SK-N-SH (cell line): Measurements from ENCODE around the gene EVC. TPM values are rescaled to one million over a fixed set of nuclear protein-coding genes. Genes with fewer than 3 reads are reported as not detected.

ENCODE experiments used
- CTCF ChIA-PET: fragments of 300-600, 350-600 bp; formaldehyde crosslinking; extraction: SDS; loops from one replicate; lab custom pipeline; 2021; lab: Yijun Ruan, JAX
- POLR2A ChIA-PET: fragments of 350-600 bp; sonication (Branson Sonifier 250); formaldehyde crosslinking; extraction: SDS; loops from one replicate; lab custom pipeline; 2020; ENCODE audit warnings: antibody characterized with exemption, inconsistent platforms; lab: Yijun Ruan, JAX
- DNase-seq: peaks from one replicate; pipeline ENCODE4 v3.0.0; 2012
- H2AFZ ChIP-seq: fragments of 200-600 bp; sonication (generic); 2 replicates; pipeline ENCODE4 v1.8.1; 2016; ENCODE audit warnings: antibody characterized with exemption, mild to moderate bottlenecking, low read depth
- H3F3A ChIP-seq: fragments of 200-600 bp; sonication (generic); replicated peaks from 2 replicates; pipeline ENCODE3; 2016; ENCODE audit warnings: antibody characterized with exemption, mild to moderate bottlenecking; ENCODE audit not compliant: insufficient read depth
- H3K27ac ChIP-seq, 2 experiments: fragments of 200-500 bp in 1 of 2; fragments of 200-600 bp in 1 of 2; sonication (Bioruptor generic) in 1 of 2; sonication (generic), shearing (Covaris generic) in 1 of 2; 2 replicates each; pipeline versions ENCODE4 v1.5.1 to v1.6.1; 2014 to 2016; ENCODE audit warnings: low read depth in 2 of 2, inconsistent platforms in 1 of 2, low read length in 1 of 2, mild to moderate bottlenecking in 1 of 2, mixed read lengths in 1 of 2
- H3K27me3 ChIP-seq: fragments of 200-600 bp; sonication (generic), shearing (Covaris generic); 2 replicates; pipeline ENCODE4 v1.6.1; 2016; ENCODE audit warnings: mixed run types; ENCODE audit not compliant: insufficient read depth
- H3K36me3 ChIP-seq, 2 experiments: fragments of 200-500 bp in 1 of 2; fragments of 200-600 bp in 1 of 2; sonication (Bioruptor generic) in 1 of 2; sonication (generic) in 1 of 2; replicated peaks in 1 of 2; 2 replicates each; pipeline versions ENCODE3 to v1.5.1; 2014 to 2016; ENCODE audit warnings: low read length in 1 of 2, mild to moderate bottlenecking in 1 of 2; ENCODE audit not compliant: insufficient read depth in 2 of 2, control insufficient read depth in 1 of 2
- H3K4me1 ChIP-seq, 2 experiments: fragments of 200-500 bp in 1 of 2; fragments of 200-600 bp in 1 of 2; sonication (Bioruptor generic) in 1 of 2; sonication (generic), shearing (Covaris generic) in 1 of 2; 2 replicates each; pipeline versions ENCODE4 v1.5.1 to v1.6.1; 2014 to 2016; ENCODE audit warnings: low read depth in 1 of 2, low read length in 1 of 2, mixed run types in 1 of 2; ENCODE audit not compliant: insufficient read depth in 2 of 2, control insufficient read depth in 1 of 2
- H3K4me2 ChIP-seq: fragments of 200-600 bp; sonication (generic), shearing (Covaris generic); 2 replicates; pipeline ENCODE4 v1.6.1; 2017; ENCODE audit warnings: mixed run types
- H3K4me3 ChIP-seq, 2 experiments: fragments of 200-500 bp in 1 of 2; fragments of 200-600 bp in 1 of 2; sonication (Bioruptor generic) in 1 of 2; sonication (generic), shearing (Covaris generic) in 1 of 2; 2 replicates each; pipeline versions ENCODE4 v1.5.1 to v1.8.1; 2014 to 2016; ENCODE audit warnings: low read depth in 2 of 2, inconsistent platforms in 1 of 2, low read length in 1 of 2, mild to moderate bottlenecking in 1 of 2, mixed read lengths in 1 of 2, moderate library complexity in 1 of 2
- H3K79me2 ChIP-seq: fragments of 200-600 bp; sonication (generic); 2 replicates; pipeline ENCODE4 v1.8.1; 2017; ENCODE audit warnings: mild to moderate bottlenecking; ENCODE audit not compliant: insufficient read depth
- H3K9ac ChIP-seq: fragments of 200-600 bp; sonication (generic); 2 replicates; pipeline ENCODE4 v1.6.1; 2017; ENCODE audit warnings: mixed run types
- H3K9me2 ChIP-seq: fragments of 200-600 bp; sonication (generic); 2 replicates; pipeline ENCODE4 v1.6.1; 2017; ENCODE audit warnings: mixed run types
- H3K9me3 ChIP-seq: fragments of 200-600 bp; sonication (generic); 2 replicates; pipeline ENCODE4 v1.6.1; 2017; ENCODE audit warnings: mixed run types, mild to moderate bottlenecking, moderate library complexity
- H4K20me1 ChIP-seq: fragments of 200-600 bp; sonication (generic); 2 replicates; pipeline ENCODE4 v1.6.1; 2017; ENCODE audit warnings: mild to moderate bottlenecking, mixed run types; ENCODE audit not compliant: insufficient read depth
- ELF1 ChIP-seq: IDR thresholded peaks from 2 replicates; pipeline ENCODE4 v1.4.0; 2012
- EP300 ChIP-seq, 2 experiments: IDR thresholded peaks; 2 replicates each; pipeline versions ENCODE4 v1.4.0 to v1.6.1; 2012; ENCODE audit warnings: borderline replicate concordance in 1 of 2, low read depth in 1 of 2, low read length in 1 of 2
- EZH2phosphoT487 ChIP-seq: fragments of 200-600 bp; sonication (generic); IDR thresholded peaks from 2 replicates; pipeline ENCODE4 v1.6.1; 2017; ENCODE audit warnings: low read depth, mixed run types, mild to moderate bottlenecking, antibody characterized with exemption, moderate library complexity, borderline replicate concordance
- FOSL2 ChIP-seq: IDR thresholded peaks from 2 replicates; pipeline ENCODE4 v1.4.0; 2012; ENCODE audit warnings: low read depth, mild to moderate bottlenecking, moderate library complexity, borderline replicate concordance
- FOXJ3 ChIP-seq: sonication (generic); formaldehyde crosslinking; IDR thresholded peaks from 2 replicates; pipeline ENCODE4 v1.5.1; 2020; ENCODE audit warnings: mild to moderate bottlenecking, missing genetic modification reagents
- FOXM1 ChIP-seq: IDR thresholded peaks from 2 replicates; pipeline ENCODE4 v1.4.0; 2012; ENCODE audit warnings: low read depth, mild to moderate bottlenecking
- GABPA ChIP-seq: IDR thresholded peaks from 2 replicates; pipeline ENCODE4 v1.4.0; 2012; ENCODE audit warnings: low read depth, mild to moderate bottlenecking
- GATA2 ChIP-seq: sonication (generic); formaldehyde crosslinking; IDR thresholded peaks from 2 replicates; pipeline ENCODE4 v1.5.0; 2020; ENCODE audit warnings: mild to moderate bottlenecking, missing genetic modification reagents
- MAX ChIP-seq: IDR thresholded peaks from 2 replicates; pipeline ENCODE4 v1.4.0; 2012; ENCODE audit warnings: low read depth
- MEF2A ChIP-seq: IDR thresholded peaks from 2 replicates; pipeline ENCODE4 v1.4.0; 2012; ENCODE audit warnings: low read depth, borderline replicate concordance
- MXI1 ChIP-seq: IDR thresholded peaks from 2 replicates; pipeline ENCODE4 v1.6.1; 2012; ENCODE audit warnings: mild to moderate bottlenecking, low read depth, low read length, improper control_type of control experiment
- NFIC ChIP-seq: IDR thresholded peaks from 2 replicates; pipeline ENCODE4 v1.4.0; 2012; ENCODE audit warnings: borderline replicate concordance
- RCOR1 ChIP-seq: fragments of 150-350 bp; IDR thresholded peaks from 2 replicates; pipeline ENCODE4 v1.6.1; 2017; ENCODE audit warnings: antibody characterized with exemption, low read length
- RXRA ChIP-seq: IDR thresholded peaks from 2 replicates; pipeline ENCODE4 v1.4.0; 2012; ENCODE audit warnings: low read depth, mild to moderate bottlenecking, borderline replicate concordance
- SMC3 ChIP-seq: IDR thresholded peaks from 2 replicates; pipeline ENCODE4 v1.6.1; 2012; ENCODE audit warnings: low read depth, low read length, improper control_type of control experiment
- TAF1 ChIP-seq: IDR thresholded peaks from 2 replicates; pipeline ENCODE4 v1.6.1; 2012; ENCODE audit warnings: low read depth, mild to moderate bottlenecking, low read length, moderate library complexity, borderline replicate concordance
- YY1 ChIP-seq: IDR thresholded peaks from 2 replicates; pipeline ENCODE4 v1.4.0; 2012; ENCODE audit warnings: low read depth, mild to moderate bottlenecking
- WGBS: methylation state at CpG from one replicate; pipeline ENCODE4 v1.1.6; 2017; ENCODE audit warnings: low lambda C conversion rate; 5-methylcytosine and 5-hydroxymethylcytosine counted together
- polyA plus RNA-seq, 3 experiments: library from polyadenylated mRNA; depleted of rRNA; stranded (reverse); fragments of >200 nt; gene quantifications; 2 replicates each; pipeline ENCODE4 v1.2.3, GENCODE V29; 2012
- TF ChIP-seq, protein P1 (sequence below): IDR thresholded peaks from 2 replicates; pipeline ENCODE4 v1.6.1; 2012; ENCODE audit warnings: mild to moderate bottlenecking, low read depth, low read length, moderate library complexity
- TF ChIP-seq, protein P2 (sequence below): fragments of 200-600 bp; sonication (generic); IDR thresholded peaks from 2 replicates; pipeline ENCODE4 v1.6.1; 2017; ENCODE audit warnings: antibody characterized with exemption, mild to moderate bottlenecking, moderate library complexity

EVC gene
- polyA plus RNA-seq, 1 of the 3 experiments (the other 2 are of a cell fraction) = 3.8 TPM

DNA sequence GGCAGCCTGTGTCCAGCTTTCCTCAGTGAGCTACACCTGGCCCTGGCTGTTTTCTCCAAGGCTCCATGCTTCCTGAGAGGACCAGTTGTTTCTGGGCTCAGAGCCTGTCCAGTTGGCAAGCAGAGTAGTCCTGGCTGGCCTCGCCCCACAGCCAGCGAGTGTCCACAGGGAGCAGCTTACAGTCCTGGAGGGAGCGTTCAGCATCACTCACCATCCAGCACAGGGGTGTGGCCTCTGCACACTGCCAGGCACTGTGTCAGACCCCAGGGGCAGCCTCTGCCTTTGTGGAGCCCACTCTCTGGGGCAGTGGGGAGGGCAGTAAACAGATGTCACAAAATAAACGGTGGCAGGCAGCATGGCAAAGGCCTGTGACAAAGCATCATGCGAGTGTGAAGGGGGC lies 23.9 kb downstream of the EVC start (continued):
- TF ChIP-seq YY1 (no peak), ELF1 (no peak), GABPA (no peak), TAF1 (no peak), RCOR1 (no peak), SMC3 (no peak)

- H3K4me1 ChIP-seq = no peaks in the 10 kb centered on the region
- CTCF ChIA-PET = interaction anchor here (0.8 to 1.6 kb wide), 2 partner anchors 25 to 336 kb away, joined by 4 to 5 read pairs; partner anchors contain the start of gene EVC
- no peak overlapping the region for H3K4me2 ChIP-seq
- no peaks in the 10 kb centered on the region for H3K9me2 ChIP-seq
- 100% methylated on average over 3 of the region's 3 CpGs for WGBS
- H3K79me2 ChIP-seq = no peaks in the 10 kb centered on the region
- H3F3A ChIP-seq = no peaks in the 10 kb centered on the region
- no peaks in the 10 kb centered on the region for H3K27me3 ChIP-seq
- peaks cover 11 to 30% of the 10 kb centered on the region in 2 experiments for H3K36me3 ChIP-seq
- no peak overlapping the region for H3K4me3 ChIP-seq
- H3K9ac ChIP-seq = no peak overlapping the region
- H3K9me3 ChIP-seq = no peaks in the 10 kb centered on the region
- H4K20me1 ChIP-seq = no peaks in the 10 kb centered on the region
- no peak for DNase-seq
- POLR2A ChIA-PET = no interaction called here
- H3K27ac ChIP-seq = no peak overlapping the region
- H2AFZ ChIP-seq = no peak overlapping the region
- TF ChIP-seq MEF2A (no peak), TAF1 (no peak)
- TF ChIP-seq, all 33 proteins: peak for 0
Observed at GRCh38 chr4:5735463-5735862, 24.5 kb downstream of the EVC start.

DNA sequence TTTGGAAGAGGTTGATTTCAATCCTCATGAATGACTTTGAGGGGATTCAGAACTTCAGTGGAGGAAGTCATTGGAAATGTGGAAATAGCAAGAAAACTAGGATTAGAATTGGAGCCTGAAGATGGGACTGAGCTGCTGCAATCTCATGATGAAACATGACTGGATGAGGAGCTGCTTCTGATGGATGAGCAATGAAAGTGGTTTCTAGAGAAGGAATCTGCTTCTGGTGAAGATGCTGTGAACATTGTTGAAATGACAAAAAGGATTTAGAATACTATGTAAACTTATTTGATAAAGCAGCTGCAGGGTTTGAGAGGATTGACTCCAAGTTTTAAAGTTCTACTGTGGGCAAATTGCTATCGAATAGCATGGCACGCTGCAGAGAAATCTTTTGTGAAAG lies 27.1 kb downstream of the EVC start:
- no peaks in the 10 kb centered on the region for H3K9me3 ChIP-seq
- no peak overlapping the region for H2AFZ ChIP-seq
- no peaks in the 10 kb centered on the region for H3K9me2 ChIP-seq
- no peak overlapping the region for H3K4me3 ChIP-seq
- H3K27me3 ChIP-seq = no peaks in the 10 kb centered on the region
- POLR2A ChIA-PET = no interaction called here
- H3K27ac ChIP-seq = no peak overlapping the region
- no peak for DNase-seq
- H3F3A ChIP-seq = no peaks in the 10 kb centered on the region
- H3K36me3 ChIP-seq = peaks cover 20 to 28% of the 10 kb centered on the region in 2 experiments
- H3K4me1 ChIP-seq = no peaks in the 10 kb centered on the region
- no peak overlapping the region for H3K4me2 ChIP-seq
- TF ChIP-seq TAF1 (no peak), EZH2phosphoT487 (no peak), RXRA (no peak), SMC3 (no peak), MAX (no peak), MXI1 (no peak), FOXM1 (no peak), FOSL2 (no peak), EP300 (IDR thresholded peaks at IDR 0.05; ENCODE audit: borderline replicate concordance in 1 of 2, low read depth in 1 of 2, low read length in 1 of 2) (no peak), GATA2 (no peak), FOXJ3 (CRISPR knock-in tag) (no peak), NFIC (no peak)
- TF ChIP-seq, protein P1, sequence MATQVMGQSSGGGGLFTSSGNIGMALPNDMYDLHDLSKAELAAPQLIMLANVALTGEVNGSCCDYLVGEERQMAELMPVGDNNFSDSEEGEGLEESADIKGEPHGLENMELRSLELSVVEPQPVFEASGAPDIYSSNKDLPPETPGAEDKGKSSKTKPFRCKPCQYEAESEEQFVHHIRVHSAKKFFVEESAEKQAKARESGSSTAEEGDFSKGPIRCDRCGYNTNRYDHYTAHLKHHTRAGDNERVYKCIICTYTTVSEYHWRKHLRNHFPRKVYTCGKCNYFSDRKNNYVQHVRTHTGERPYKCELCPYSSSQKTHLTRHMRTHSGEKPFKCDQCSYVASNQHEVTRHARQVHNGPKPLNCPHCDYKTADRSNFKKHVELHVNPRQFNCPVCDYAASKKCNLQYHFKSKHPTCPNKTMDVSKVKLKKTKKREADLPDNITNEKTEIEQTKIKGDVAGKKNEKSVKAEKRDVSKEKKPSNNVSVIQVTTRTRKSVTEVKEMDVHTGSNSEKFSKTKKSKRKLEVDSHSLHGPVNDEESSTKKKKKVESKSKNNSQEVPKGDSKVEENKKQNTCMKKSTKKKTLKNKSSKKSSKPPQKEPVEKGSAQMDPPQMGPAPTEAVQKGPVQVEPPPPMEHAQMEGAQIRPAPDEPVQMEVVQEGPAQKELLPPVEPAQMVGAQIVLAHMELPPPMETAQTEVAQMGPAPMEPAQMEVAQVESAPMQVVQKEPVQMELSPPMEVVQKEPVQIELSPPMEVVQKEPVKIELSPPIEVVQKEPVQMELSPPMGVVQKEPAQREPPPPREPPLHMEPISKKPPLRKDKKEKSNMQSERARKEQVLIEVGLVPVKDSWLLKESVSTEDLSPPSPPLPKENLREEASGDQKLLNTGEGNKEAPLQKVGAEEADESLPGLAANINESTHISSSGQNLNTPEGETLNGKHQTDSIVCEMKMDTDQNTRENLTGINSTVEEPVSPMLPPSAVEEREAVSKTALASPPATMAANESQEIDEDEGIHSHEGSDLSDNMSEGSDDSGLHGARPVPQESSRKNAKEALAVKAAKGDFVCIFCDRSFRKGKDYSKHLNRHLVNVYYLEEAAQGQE = no peak
- TF ChIP-seq, protein P2, sequence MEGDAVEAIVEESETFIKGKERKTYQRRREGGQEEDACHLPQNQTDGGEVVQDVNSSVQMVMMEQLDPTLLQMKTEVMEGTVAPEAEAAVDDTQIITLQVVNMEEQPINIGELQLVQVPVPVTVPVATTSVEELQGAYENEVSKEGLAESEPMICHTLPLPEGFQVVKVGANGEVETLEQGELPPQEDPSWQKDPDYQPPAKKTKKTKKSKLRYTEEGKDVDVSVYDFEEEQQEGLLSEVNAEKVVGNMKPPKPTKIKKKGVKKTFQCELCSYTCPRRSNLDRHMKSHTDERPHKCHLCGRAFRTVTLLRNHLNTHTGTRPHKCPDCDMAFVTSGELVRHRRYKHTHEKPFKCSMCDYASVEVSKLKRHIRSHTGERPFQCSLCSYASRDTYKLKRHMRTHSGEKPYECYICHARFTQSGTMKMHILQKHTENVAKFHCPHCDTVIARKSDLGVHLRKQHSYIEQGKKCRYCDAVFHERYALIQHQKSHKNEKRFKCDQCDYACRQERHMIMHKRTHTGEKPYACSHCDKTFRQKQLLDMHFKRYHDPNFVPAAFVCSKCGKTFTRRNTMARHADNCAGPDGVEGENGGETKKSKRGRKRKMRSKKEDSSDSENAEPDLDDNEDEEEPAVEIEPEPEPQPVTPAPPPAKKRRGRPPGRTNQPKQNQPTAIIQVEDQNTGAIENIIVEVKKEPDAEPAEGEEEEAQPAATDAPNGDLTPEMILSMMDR = no peak
- H4K20me1 ChIP-seq = no peaks in the 10 kb centered on the region
- CTCF ChIA-PET = interaction anchor here (1.3 to 1.4 kb wide), 2 partner anchors 8 to 16 kb away, joined by 3 to 4 read pairs; no protein-coding TSS in a partner anchor
- WGBS = 97% methylated on average over 2 of the region's 2 CpGs
- no peak overlapping the region for H3K9ac ChIP-seq
- H3K79me2 ChIP-seq = no peaks in the 10 kb centered on the region
